Stomach (tissue), 9 donors: ENCODE measurements around the gene NEK6. TPM values are rescaled to one million over a fixed set of nuclear protein-coding genes. Genes with fewer than 3 reads are reported as not detected.
A peak's percentile ranks its signal among the peaks of the same experiment; 100 is the strongest.

Experiments used
- DNase-seq, 2 donors: peaks; one replicate each; pipeline versions ENCODE4 v3.0.0 to v3.0.0-alpha.2; 2013 to 2019
- H3K27ac ChIP-seq, 5 donors: fragments of 200-600 bp in 4 of 5; sonication (generic) in 4 of 5; one replicate each; pipeline ENCODE4 v1.5.1; 2013 to 2019; ENCODE audit warnings: mild to moderate bottlenecking in 1 of 5, moderate library complexity in 1 of 5
- H3K27me3 ChIP-seq, 3 donors: fragments of 200-600 bp; sonication (generic); one replicate each; pipeline ENCODE4 v1.5.1; 2017 to 2019; ENCODE audit warnings: mixed run types in 1 of 3
- H3K36me3 ChIP-seq, 4 donors: fragments of 200-600 bp; sonication (generic); 1 replicate in 3 of 4; 2 replicates in 1 of 4; pipeline ENCODE4 v1.5.1; 2016 to 2019
- H3K4me1 ChIP-seq, 4 donors: fragments of 200-600 bp; sonication (generic); one replicate each; pipeline ENCODE4 v1.5.1; 2016 to 2019
- H3K4me3 ChIP-seq, 4 donors: fragments of 200-600 bp; sonication (generic) in 3 of 4; one replicate each; pipeline ENCODE4 v1.5.1; 2016 to 2019; ENCODE audit warnings: mild to moderate bottlenecking in 1 of 4
- H3K9me3 ChIP-seq, 4 donors: fragments of 200-600 bp; sonication (generic); one replicate each; pipeline ENCODE4 v1.5.1; 2016 to 2019
- EP300 ChIP-seq: sonication (generic); formaldehyde crosslinking; IDR thresholded peaks from one replicate; pipeline ENCODE4 v1.6.1; 2017; ENCODE audit warnings: antibody characterized with exemption
- POLR2A ChIP-seq, 4 donors: fragments of 450-650 bp; IDR thresholded peaks; one replicate each; pipeline ENCODE4 v1.6.1; 2016; ENCODE audit warnings: antibody characterized with exemption in 4 of 4, control low read depth in 2 of 4, mild to moderate bottlenecking in 1 of 4, moderate library complexity in 1 of 4
- POLR2AphosphoS5 ChIP-seq, 3 donors: sonication (generic); formaldehyde crosslinking; IDR thresholded peaks; one replicate each; pipeline ENCODE4 v1.6.1; 2016; ENCODE audit warnings: antibody characterized with exemption in 3 of 3
- WGBS, 5 donors: extraction: QIAGEN DNeasy Blood & Tissue Kit in 3 of 5; methylation state at CpG; one replicate each; pipeline versions ENCODE4 v1.1.5 to v1.1.7; 2013 to 2018; 5-methylcytosine and 5-hydroxymethylcytosine counted together
- intact Hi-C: fragments of 100-400 bp; cut with DNase I; formaldehyde crosslinking; loops from one replicate; pipeline ENCODE4 v1.15.1; 2023; ENCODE audit warnings: low total_unique reads
- polyA plus RNA-seq, 3 donors: library from polyadenylated mRNA; stranded (reverse); fragments of 200-250 nt; gene quantifications; one replicate each; pipeline ENCODE4 v1.2.3, GENCODE V29; 2013
- total RNA-seq, 5 donors: library from RNA; depleted of rRNA; stranded (reverse); fragments of >200 nt; gene quantifications; one replicate each; pipeline versions ENCODE4 v1.1.0 to v1.2.3, GENCODE V29; 2014 to 2016
- TF ChIP-seq, protein P1 (sequence below), 7 experiments: fragments of 450-650 bp in 4 of 7; fragments of 200-600 bp in 3 of 7; sonication (generic) in 3 of 7; IDR thresholded peaks; one replicate each; pipeline ENCODE4 v1.5.1; 2016 to 2019; ENCODE audit warnings: antibody characterized with exemption in 7 of 7, control low read depth in 2 of 7, mild to moderate bottlenecking in 1 of 7
- donor health status: healthy with polysubstance abuse.
- donor health status: Bipolar disorder and iron deficiency.
- donor health status: healthy.

NEK6 gene
- total and polyA plus RNA-seq, 8 donors = 6.0 to 76.8 (median 25.9) TPM

DNA sequence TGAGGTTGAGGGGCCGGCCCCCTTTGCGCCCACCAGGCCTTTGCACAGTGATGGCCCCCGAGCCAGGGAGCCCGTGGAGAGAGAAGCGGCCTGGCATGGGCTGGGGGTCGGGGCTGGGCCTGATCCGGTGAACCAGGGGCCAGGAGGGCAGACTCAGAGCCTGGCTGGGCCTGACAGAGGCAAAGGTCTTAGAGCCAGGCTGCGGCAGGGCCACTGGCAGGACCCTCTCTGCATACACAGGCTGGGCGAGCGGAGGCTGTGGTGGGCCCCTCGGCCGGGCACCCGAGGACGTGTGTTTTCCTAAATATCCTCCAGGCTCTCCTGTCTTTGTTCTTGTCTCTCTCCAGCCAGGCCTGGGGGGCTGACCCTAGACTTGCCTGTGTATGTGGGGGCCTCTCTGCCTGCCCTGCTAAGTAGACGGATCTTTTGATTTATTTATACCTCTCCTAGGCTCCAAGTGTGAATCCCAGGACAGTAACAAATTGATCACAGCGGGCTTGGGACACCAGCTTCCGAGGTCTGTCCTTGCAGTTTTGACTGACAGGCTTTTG lies 933 bp downstream of the NEK6 start:
- Histone ChIP-seq H3K4me1 (peaks cover 44 to 63% (median 54%) of the 10 kb centered on the region in 4 donors), H3K36me3 (no peaks in the 10 kb centered on the region), H3K27ac (peak overlapping the region; percentile 86 to 96 (median 89)), H3K9me3 (no peaks in the 10 kb centered on the region), H3K27me3 (no peaks in the 10 kb centered on the region), H3K4me3 (peak overlapping the region; percentile 69 to 81 (median 72))
- DNase-seq = no peak
- intact Hi-C loops = no loop called here
- TF ChIP-seq, protein P1, sequence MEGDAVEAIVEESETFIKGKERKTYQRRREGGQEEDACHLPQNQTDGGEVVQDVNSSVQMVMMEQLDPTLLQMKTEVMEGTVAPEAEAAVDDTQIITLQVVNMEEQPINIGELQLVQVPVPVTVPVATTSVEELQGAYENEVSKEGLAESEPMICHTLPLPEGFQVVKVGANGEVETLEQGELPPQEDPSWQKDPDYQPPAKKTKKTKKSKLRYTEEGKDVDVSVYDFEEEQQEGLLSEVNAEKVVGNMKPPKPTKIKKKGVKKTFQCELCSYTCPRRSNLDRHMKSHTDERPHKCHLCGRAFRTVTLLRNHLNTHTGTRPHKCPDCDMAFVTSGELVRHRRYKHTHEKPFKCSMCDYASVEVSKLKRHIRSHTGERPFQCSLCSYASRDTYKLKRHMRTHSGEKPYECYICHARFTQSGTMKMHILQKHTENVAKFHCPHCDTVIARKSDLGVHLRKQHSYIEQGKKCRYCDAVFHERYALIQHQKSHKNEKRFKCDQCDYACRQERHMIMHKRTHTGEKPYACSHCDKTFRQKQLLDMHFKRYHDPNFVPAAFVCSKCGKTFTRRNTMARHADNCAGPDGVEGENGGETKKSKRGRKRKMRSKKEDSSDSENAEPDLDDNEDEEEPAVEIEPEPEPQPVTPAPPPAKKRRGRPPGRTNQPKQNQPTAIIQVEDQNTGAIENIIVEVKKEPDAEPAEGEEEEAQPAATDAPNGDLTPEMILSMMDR (IDR thresholded peaks at IDR 0.05) = no peak
- no peak for TF ChIP-seq EP300
- TF ChIP-seq POLR2A (IDR thresholded peaks at IDR 0.05) = no peak
- 6 to 15% (median 8%) methylated on average over 16 to 17 of the region's 17 CpGs for WGBS, 5 donors

DNA sequence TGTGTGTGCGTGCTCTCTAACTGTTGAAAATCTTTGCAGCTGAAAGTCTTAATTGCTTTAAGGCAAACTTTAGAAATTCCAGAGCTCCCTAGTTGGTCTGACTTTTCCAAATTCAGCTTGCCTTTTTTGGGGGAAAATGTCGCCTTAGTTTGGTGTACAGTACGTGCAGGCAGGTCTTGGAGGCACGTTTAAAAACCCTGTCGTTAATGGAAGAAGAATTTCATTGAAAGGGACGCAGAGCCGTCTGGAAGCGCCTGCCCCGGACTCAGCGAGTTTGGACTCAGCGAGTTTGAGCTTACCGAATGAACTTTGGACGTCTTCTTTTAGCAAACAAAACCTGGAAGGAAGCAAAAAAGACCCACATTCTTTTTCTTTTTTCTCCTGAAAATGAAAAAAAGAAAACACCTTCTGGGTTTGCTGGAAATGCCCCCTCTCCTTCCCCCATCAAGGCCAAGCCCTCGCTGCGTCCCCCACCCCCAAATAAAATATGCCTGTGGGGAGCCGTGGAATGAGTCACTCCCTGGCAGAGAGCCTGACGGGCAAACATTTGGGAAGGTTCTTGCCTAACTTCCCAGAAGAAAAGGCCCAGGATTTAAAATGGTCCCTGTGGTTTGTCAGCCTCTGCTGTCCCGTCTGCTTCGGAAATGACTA lies 1.5 kb downstream of the NEK6 start:
- Histone ChIP-seq H3K4me1 (peaks cover 50 to 69% (median 60%) of the 10 kb centered on the region in 4 donors), H3K9me3 (no peaks in the 10 kb centered on the region), H3K4me3 (peak overlapping the region; percentile 69 to 81 (median 72)), H3K27ac (peak overlapping the region; percentile 86 to 96 (median 89)), H3K27me3 (no peaks in the 10 kb centered on the region), H3K36me3 (no peaks in the 10 kb centered on the region)
- peak in 2 of 3 donors; percentile 63 to 84 for TF ChIP-seq POLR2AphosphoS5 (IDR thresholded peaks at IDR 0.05)
- TF ChIP-seq, protein P1 (IDR thresholded peaks at IDR 0.05) = no peak
- TF ChIP-seq POLR2A (IDR thresholded peaks at IDR 0.05) = no peak
- TF ChIP-seq EP300 = peak; percentile 71
- peak; percentile 84 to 88 for DNase-seq
- WGBS, 5 donors = 9 to 12% (median 11%) methylated on average over 19 of the region's 19 CpGs
- intact Hi-C loops = no loop called here

DNA sequence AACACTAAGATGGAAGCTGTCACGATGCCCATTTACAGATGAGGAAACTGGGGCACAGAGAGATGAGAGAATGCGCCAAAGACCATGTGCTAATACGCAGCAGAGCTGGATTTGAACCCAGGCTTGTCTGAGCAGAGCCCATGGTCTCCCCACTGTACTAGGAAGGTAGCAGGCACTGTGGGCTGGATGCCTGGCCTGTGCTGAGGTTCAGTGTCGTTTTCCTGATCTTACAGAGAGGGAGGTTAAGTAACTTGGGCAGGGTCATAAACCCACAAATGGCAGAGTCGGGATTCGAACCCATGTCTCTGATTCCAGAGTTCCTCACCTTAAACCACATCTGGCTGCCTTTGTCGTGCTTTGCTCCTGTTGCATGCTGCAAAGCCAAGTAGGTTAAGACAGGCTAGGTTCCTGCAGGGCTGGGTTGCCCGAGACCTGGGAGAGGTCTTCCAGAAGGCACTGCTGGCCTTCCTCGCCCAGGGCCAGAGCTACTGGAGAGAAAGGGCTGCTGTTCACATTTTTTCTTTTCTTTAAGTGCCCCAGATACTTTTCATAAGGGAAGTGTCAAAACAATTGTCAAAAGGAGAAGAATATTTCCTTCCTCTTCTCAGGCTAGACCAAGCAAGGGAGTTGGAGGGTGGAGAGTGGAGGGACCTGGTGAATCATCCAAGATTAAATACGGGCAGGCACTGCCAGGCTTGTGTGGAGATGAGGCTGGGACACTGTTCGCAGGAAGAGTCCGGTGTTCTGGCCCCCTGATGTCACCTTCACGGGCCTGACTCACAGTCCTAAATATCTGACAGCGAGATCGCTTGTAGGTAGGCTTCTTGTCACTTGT lies 3.2 kb downstream of the NEK6 start:
- intact Hi-C loops = no loop called here
- Histone ChIP-seq H3K9me3 (no peaks in the 10 kb centered on the region), H3K4me1 (peaks cover 59 to 86% (median 70%) of the 10 kb centered on the region in 4 donors), H3K27me3 (no peaks in the 10 kb centered on the region), H3K4me3 (peak overlapping the region in 2 of 4 donors; percentile 74 to 81), H3K27ac (peak overlapping the region; percentile 55 to 96 (median 88)), H3K36me3 (no peaks in the 10 kb centered on the region)
- 50 to 58% (median 54%) methylated on average over 15 of the region's 15 CpGs for WGBS, 5 donors
- DNase-seq = peak; percentile 40 to 62
- TF ChIP-seq POLR2A (IDR thresholded peaks at IDR 0.05) (no peak), POLR2AphosphoS5 (IDR thresholded peaks at IDR 0.05) (peak in 2 of 3 donors; percentile 40 to 58)

DNA sequence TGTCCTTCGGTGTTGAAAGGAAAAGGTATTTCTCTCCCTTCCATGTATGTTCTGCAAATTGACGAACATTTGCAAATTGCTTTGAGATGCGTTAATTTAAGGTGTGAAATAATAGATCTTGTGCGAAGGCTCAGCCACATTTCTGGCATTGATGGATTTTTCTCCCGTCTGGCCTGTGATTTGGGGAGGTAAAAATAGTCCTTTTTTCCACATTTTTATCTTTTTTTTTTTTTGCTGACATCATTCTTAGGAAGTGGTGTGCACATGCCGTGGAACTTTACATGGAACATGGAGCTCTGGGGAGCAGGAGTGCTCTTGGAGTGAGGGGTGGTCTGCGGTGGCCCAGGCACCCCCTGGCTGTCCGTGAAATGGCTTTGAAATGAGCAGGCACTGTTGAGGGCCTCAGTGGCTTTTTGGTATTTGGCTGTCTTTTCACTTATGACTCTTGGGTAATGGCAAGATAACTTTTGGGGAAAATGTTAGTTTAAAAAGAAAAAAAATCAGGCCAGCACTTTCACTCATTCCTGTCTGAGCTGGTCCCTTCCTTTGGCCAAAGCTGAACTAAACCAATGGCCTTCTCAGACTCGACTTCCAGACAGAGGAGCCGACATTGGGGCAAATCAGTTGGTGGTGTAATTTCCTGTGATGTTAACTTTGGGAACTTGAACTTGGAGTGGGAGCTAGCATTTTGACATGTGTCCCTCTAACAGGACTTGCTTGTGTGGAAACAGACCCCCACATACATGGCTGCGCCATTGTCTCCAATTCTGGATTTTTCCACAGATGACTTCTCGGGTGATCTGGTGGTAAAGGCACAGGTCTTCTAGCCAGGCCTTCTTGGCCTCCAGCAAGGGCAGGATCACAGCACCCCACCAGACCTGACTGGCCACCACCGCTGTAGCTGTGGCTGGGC lies 4.2 kb downstream of the NEK6 start:
- Histone ChIP-seq H3K27me3 (no peaks in the 10 kb centered on the region), H3K4me1 (peaks cover 69 to 89% (median 80%) of the 10 kb centered on the region in 4 donors), H3K36me3 (no peaks in the 10 kb centered on the region), H3K4me3 (peak overlapping the region in 2 of 4 donors; percentile 16 to 81), H3K27ac (peak overlapping the region; percentile 55 to 96 (median 88)), H3K9me3 (no peaks in the 10 kb centered on the region)
- 76 to 87% (median 82%) methylated on average over 13 of the region's 13 CpGs for WGBS, 5 donors
- no peak for DNase-seq
- TF ChIP-seq POLR2A (IDR thresholded peaks at IDR 0.05) = no peak
- TF ChIP-seq, protein P1 (IDR thresholded peaks at IDR 0.05) = no peak
- no peak for TF ChIP-seq POLR2AphosphoS5 (IDR thresholded peaks at IDR 0.05)
- TF ChIP-seq EP300 = no peak
- intact Hi-C loops = no loop called here
